HG03575 (cell line): ENCODE data around the gene C16orf89.

Experiments
- ATAC-seq: cut with Tn5 transposase; IDR thresholded peaks from one replicate; pipeline ENCODE4 v1.9.1; 2021; ENCODE audit not compliant: unreplicated experiment, insufficient number of reproducible peaks, low FRiP score; ENCODE audit errors: extremely low read depth

The C16orf89 gene

GRCh38 chr16:5016967-5017677, 48.6 kb downstream of the C16orf89 start:
- ATAC-seq, result no peak

GRCh38 chr16:5015887-5016286, 49.9 kb downstream of the C16orf89 start:
- no peak for ATAC-seq

GRCh38 chr16:5015351-5015750, 50.4 kb downstream of the C16orf89 start:
- ATAC-seq, result no peak

GRCh38 chr16:5012887-5013286, 52.9 kb downstream of the C16orf89 start:
- no peak for ATAC-seq

GRCh38 chr16:5011637-5012036, 54.1 kb downstream of the C16orf89 start:
- ATAC-seq, result no peak

- ATAC-seq, result no peak
These were observed 55.0 kb downstream of the C16orf89 start for GRCh38 chr16:5010576-5011329.

- no peak for ATAC-seq
These were observed 57.4 kb downstream of the C16orf89 start for GRCh38 chr16:5008311-5008731.

- ATAC-seq, result no peak
These were observed 58.5 kb downstream of the C16orf89 start for GRCh38 chr16:5007256-5007655.

GRCh38 chr16:5006348-5007193, 59.2 kb downstream of the C16orf89 start:
- ATAC-seq, result no peak

- no peak for ATAC-seq
These were observed 59.8 kb downstream of the C16orf89 start for GRCh38 chr16:5005916-5006315.

GRCh38 chr16:5004311-5004710, 61.4 kb downstream of the C16orf89 start:
- ATAC-seq, result no peak

- ATAC-seq, result no peak
These were observed 61.9 kb downstream of the C16orf89 start for GRCh38 chr16:5003828-5004227.

GRCh38 chr16:5003211-5003610, 62.5 kb downstream of the C16orf89 start:
- no peak for ATAC-seq

- ATAC-seq, result no peak
These were observed 63.0 kb downstream of the C16orf89 start for GRCh38 chr16:5002699-5003143.

GRCh38 chr16:5001986-5002385, 63.8 kb downstream of the C16orf89 start:
- no peak for ATAC-seq

GRCh38 chr16:5001571-5001970, 64.2 kb downstream of the C16orf89 start:
- ATAC-seq, result no peak

GRCh38 chr16:5000573-5001001, 65.2 kb downstream of the C16orf89 start:
- no peak for ATAC-seq

GRCh38 chr16:4994719-4995434, 70.9 kb downstream of the C16orf89 start:
- ATAC-seq, result no peak
